Testis (tissue), 3 donors: Measurements from ENCODE around the gene KRTAP16-1. TPM values are rescaled to one million over a fixed set of nuclear protein-coding genes. Genes with fewer than 3 reads are reported as not detected.

Experiments used
- DNase-seq: peaks from one replicate; pipeline ENCODE4 v3.0.0-alpha.2; 2019
- H3K27ac ChIP-seq, 2 donors: fragments of 200-600 bp; sonication (generic); one replicate each; pipeline ENCODE4 v1.5.1; 2019
- H3K27me3 ChIP-seq: fragments of 200-600 bp; sonication (generic); one replicate; pipeline ENCODE4 v1.5.1; 2019
- H3K36me3 ChIP-seq: fragments of 200-600 bp; sonication (generic); one replicate; pipeline ENCODE4 v1.5.1; 2017; ENCODE audit warnings: low read depth; ENCODE audit errors: missing control alignments
- H3K4me1 ChIP-seq: fragments of 200-600 bp; sonication (generic); one replicate; pipeline ENCODE4 v1.5.1; 2019
- H3K4me3 ChIP-seq, 2 donors: fragments of 200-600 bp; sonication (generic); one replicate each; pipeline ENCODE4 v1.5.1; 2017 to 2019
- H3K9me3 ChIP-seq: fragments of 200-600 bp; sonication (generic); one replicate; pipeline ENCODE4 v1.5.1; 2017
- CTCF ChIP-seq, 3 experiments: fragments of 450-650 bp in 2 of 3; fragments of 200-600 bp in 1 of 3; sonication (generic) in 1 of 3; IDR thresholded peaks; one replicate each; pipeline ENCODE4 v1.5.1; 2016 to 2019; ENCODE audit warnings: antibody characterized with exemption in 3 of 3, mild to moderate bottlenecking in 2 of 3, moderate library complexity in 1 of 3
- POLR2A ChIP-seq: fragments of 450-650 bp; IDR thresholded peaks from one replicate; pipeline ENCODE4 v1.6.1; 2017; ENCODE audit warnings: antibody characterized with exemption, mild to moderate bottlenecking, moderate library complexity
- WGBS, 2 donors: methylation state at CpG; one replicate each; pipeline ENCODE4 v1.1.5; 2018; 5-methylcytosine and 5-hydroxymethylcytosine counted together
- intact Hi-C: fragments of 100-400 bp; cut with DNase I; formaldehyde crosslinking; loops from one replicate; pipeline ENCODE4 v1.15.1; 2023; ENCODE audit warnings: low total_unique reads
- polyA plus RNA-seq: library from polyadenylated mRNA; stranded (reverse); fragments of 350-450 nt; fragmentation: Illumina TruSeq; extraction: RNeasy Lipid Tissue Mini Kit (QIAGEN cat#74804); gene quantifications from one replicate; pipeline ENCODE4 v1.2.3, GENCODE V29; 2014; ENCODE audit warnings: low read depth, low replicate concordance; ENCODE audit not compliant: insufficient read depth
- small RNA-seq, 2 donors: library from RNA; depleted of rRNA; stranded (forward); fragments of <200 nt; gene quantifications; one replicate each; pipeline ENCODE3, GENCODE V24; 2016
- total RNA-seq, 2 donors: library from RNA; depleted of rRNA; stranded (reverse); fragments of >200 nt; gene quantifications; one replicate each; pipeline ENCODE4 v1.2.3, GENCODE V29; 2016

Gene KRTAP16-1
- total and polyA plus RNA-seq, 3 donors from 2014 or later, result not detected

GRCh38 chr17:41265078-41265477 lies 44.0 kb downstream of the KRTAP16-1 start, which contains the start of gene KRTAP9-6:
Gene KRTAP9-6 (plus strand): TSS chr17:41265378. CDS start chr17:41265378, 0 bp downstream.
- Histone ChIP-seq H3K27ac (no peak within 1 kb of the TSS), H3K27me3 (no peaks in the 10 kb centered on the region), H3K9me3 (no peaks in the 10 kb centered on the region), H3K4me3 (no peak within 1 kb of the TSS), H3K36me3 (no peaks in the 10 kb centered on the region), H3K4me1 (no peaks in the 10 kb centered on the region)
- TF ChIP-seq POLR2A (no peak), CTCF (IDR thresholded peaks at IDR 0.05) (no peak)
- 31 to 36% methylated on average over 2 of the region's 2 CpGs for WGBS, 2 donors
- no peak for DNase-seq
- intact Hi-C loops, result no loop called here

GRCh38 chr17:41264599-41264998 lies 44.5 kb downstream of the KRTAP16-1 start:
- DNase-seq, result no peak
- H3K36me3 ChIP-seq, result no peaks in the 10 kb centered on the region
- WGBS, 2 donors, result 73 to 84% methylated on average over 3 of the region's 3 CpGs
- no peaks in the 10 kb centered on the region for H3K27me3 ChIP-seq
- no peak overlapping the region for H3K27ac ChIP-seq
- intact Hi-C loops, result no loop called here
- no peak overlapping the region for H3K4me3 ChIP-seq
- TF ChIP-seq CTCF (IDR thresholded peaks at IDR 0.05), result no peak
- H3K4me1 ChIP-seq, result no peaks in the 10 kb centered on the region
- no peaks in the 10 kb centered on the region for H3K9me3 ChIP-seq

GRCh38 chr17:41263212-41263611 lies 45.9 kb downstream of the KRTAP16-1 start:
- H3K27ac ChIP-seq, result no peak overlapping the region
- no peaks in the 10 kb centered on the region for H3K9me3 ChIP-seq
- WGBS, 2 donors, result 66 to 82% methylated on average over 2 of the region's 2 CpGs
- no peak overlapping the region for H3K4me3 ChIP-seq
- no peak for DNase-seq
- no peaks in the 10 kb centered on the region for H3K4me1 ChIP-seq
- intact Hi-C loops, result no loop called here
- H3K36me3 ChIP-seq, result no peaks in the 10 kb centered on the region
- no peak for TF ChIP-seq CTCF (IDR thresholded peaks at IDR 0.05)
- TF ChIP-seq POLR2A, result no peak
- no peaks in the 10 kb centered on the region for H3K27me3 ChIP-seq

- Histone ChIP-seq H3K4me3 (no peak overlapping the region), H3K9me3 (no peaks in the 10 kb centered on the region), H3K36me3 (no peaks in the 10 kb centered on the region), H3K4me1 (no peaks in the 10 kb centered on the region), H3K27ac (no peak overlapping the region), H3K27me3 (no peaks in the 10 kb centered on the region)
- DNase-seq, result no peak
- TF ChIP-seq CTCF (IDR thresholded peaks at IDR 0.05) (no peak), POLR2A (no peak)
- intact Hi-C loops, result no loop called here
Observed at GRCh38 chr17:41258406-41258805, 50.7 kb downstream of the KRTAP16-1 start.

Small RNA genes within 50 kb of the gene (small RNA-seq; reads per million reads assigned to genes)
- 0 reads per million in 2 donors for gene KRTAP9-10P

Other genes starting within 250 kb of the KRTAP16-1 start
Only the 30 nearest of the 36 such genes appear.
- gene KRTAP4-16, start 207.1 kb downstream of the KRTAP16-1 start, total RNA-seq, result not detected
- gene KRTAP4-16, start 207.1 kb downstream of the KRTAP16-1 start, polyA plus RNA-seq, result not detected
- not detected for gene KRTAP4-9, start 203.9 kb downstream of the KRTAP16-1 start, total RNA-seq
- gene KRTAP4-9, start 203.9 kb downstream of the KRTAP16-1 start, polyA plus RNA-seq, result not detected
- gene KRTAP4-11, start 190.9 kb downstream of the KRTAP16-1 start, total RNA-seq, result not detected
- gene KRTAP4-11, start 190.9 kb downstream of the KRTAP16-1 start, polyA plus RNA-seq, result not detected
- gene KRTAP4-12, start 185.1 kb downstream of the KRTAP16-1 start, total RNA-seq, result not detected
- gene KRTAP4-12, start 185.1 kb downstream of the KRTAP16-1 start, polyA plus RNA-seq, result not detected
- gene KRTAP4-6, start 168.8 kb downstream of the KRTAP16-1 start, total RNA-seq, result not detected
- gene KRTAP4-6, start 168.8 kb downstream of the KRTAP16-1 start, polyA plus RNA-seq, result not detected
- not detected for gene KRTAP4-5, start 159.5 kb downstream of the KRTAP16-1 start, total RNA-seq
- not detected for gene KRTAP4-5, start 159.5 kb downstream of the KRTAP16-1 start, polyA plus RNA-seq
- not detected for gene KRTAP4-4, start 148.6 kb downstream of the KRTAP16-1 start, total RNA-seq
- gene KRTAP4-4, start 148.6 kb downstream of the KRTAP16-1 start, polyA plus RNA-seq, result not detected
- gene KRTAP4-3, start 141.1 kb downstream of the KRTAP16-1 start, total RNA-seq, result not detected
- gene KRTAP4-3, start 141.1 kb downstream of the KRTAP16-1 start, polyA plus RNA-seq, result not detected
- gene KRTAP4-2, start 131.1 kb downstream of the KRTAP16-1 start, total RNA-seq, result not detected
- not detected for gene KRTAP4-2, start 131.1 kb downstream of the KRTAP16-1 start, polyA plus RNA-seq
- not detected for gene KRTAP4-1, start 124.4 kb downstream of the KRTAP16-1 start, total RNA-seq
- gene KRTAP4-1, start 124.4 kb downstream of the KRTAP16-1 start, polyA plus RNA-seq, result not detected
- not detected for gene KRTAP9-1, start 119.4 kb downstream of the KRTAP16-1 start, total RNA-seq
- not detected for gene KRTAP9-1, start 119.4 kb downstream of the KRTAP16-1 start, polyA plus RNA-seq
- gene KRTAP9-2, start 82.7 kb downstream of the KRTAP16-1 start, total RNA-seq, result not detected
- not detected for gene KRTAP9-2, start 82.7 kb downstream of the KRTAP16-1 start, polyA plus RNA-seq
- gene KRTAP9-3, start 76.9 kb downstream of the KRTAP16-1 start, total RNA-seq, result not detected
- not detected for gene KRTAP9-3, start 76.9 kb downstream of the KRTAP16-1 start, polyA plus RNA-seq
- not detected for gene KRTAP9-8, start 71.3 kb downstream of the KRTAP16-1 start, total RNA-seq
- gene KRTAP9-8, start 71.3 kb downstream of the KRTAP16-1 start, polyA plus RNA-seq, result not detected
- gene KRTAP9-4, start 59.6 kb downstream of the KRTAP16-1 start, total RNA-seq, result not detected
- not detected for gene KRTAP9-4, start 59.6 kb downstream of the KRTAP16-1 start, polyA plus RNA-seq
- not detected for gene KRTAP9-9, start 53.9 kb downstream of the KRTAP16-1 start, total RNA-seq
- gene KRTAP9-9, start 53.9 kb downstream of the KRTAP16-1 start, polyA plus RNA-seq, result not detected
- gene KRTAP9-6, start 43.9 kb downstream of the KRTAP16-1 start, total RNA-seq, result not detected
- not detected for gene KRTAP9-6, start 43.9 kb downstream of the KRTAP16-1 start, polyA plus RNA-seq
- under 1 TPM in 1 of 2 donors, not detected in 1; 0.47 TPM for gene KRTAP9-7, start 33.6 kb downstream of the KRTAP16-1 start, total RNA-seq
- not detected for gene KRTAP9-7, start 33.6 kb downstream of the KRTAP16-1 start, polyA plus RNA-seq
- gene KRTAP29-1, start 6.5 kb downstream of the KRTAP16-1 start, total RNA-seq, result not detected
- gene KRTAP29-1, start 6.5 kb downstream of the KRTAP16-1 start, polyA plus RNA-seq, result not detected
- gene KRTAP17-1, start 6.4 kb upstream of the KRTAP16-1 start, total RNA-seq, result not detected
- gene KRTAP17-1, start 6.4 kb upstream of the KRTAP16-1 start, polyA plus RNA-seq, result not detected
- 1 to 10 TPM in 1 of 2 donors, under 1 TPM in 1; 0.50 to 3.1 TPM for gene KRT33A, start 41.5 kb upstream of the KRTAP16-1 start, total RNA-seq
- gene KRT33A, start 41.5 kb upstream of the KRTAP16-1 start, polyA plus RNA-seq, result 2.3 TPM
- under 1 TPM in 1 of 2 donors, not detected in 1; 0.25 TPM for gene KRT33B, start 60.5 kb upstream of the KRTAP16-1 start, total RNA-seq
- not detected for gene KRT33B, start 60.5 kb upstream of the KRTAP16-1 start, polyA plus RNA-seq
- under 1 TPM; 0.50 to 0.55 TPM for gene KRT34, start 73.0 kb upstream of the KRTAP16-1 start, total RNA-seq
- 1.2 TPM for gene KRT34, start 73.0 kb upstream of the KRTAP16-1 start, polyA plus RNA-seq
- gene KRT31, start 88.3 kb upstream of the KRTAP16-1 start, total RNA-seq, result under 1 TPM in 1 of 2 donors, not detected in 1; 0.74 TPM
- gene KRT31, start 88.3 kb upstream of the KRTAP16-1 start, polyA plus RNA-seq, result 0.53 TPM
- gene KRT37, start 115.3 kb upstream of the KRTAP16-1 start, total RNA-seq, result not detected
- gene KRT37, start 115.3 kb upstream of the KRTAP16-1 start, polyA plus RNA-seq, result not detected
- gene KRT38, start 131.7 kb upstream of the KRTAP16-1 start, total RNA-seq, result not detected
- not detected for gene KRT38, start 131.7 kb upstream of the KRTAP16-1 start, polyA plus RNA-seq
- under 1 TPM in 1 of 2 donors, not detected in 1; 0.19 TPM for gene KRT32, start 158.1 kb upstream of the KRTAP16-1 start, total RNA-seq
- gene KRT32, start 158.1 kb upstream of the KRTAP16-1 start, polyA plus RNA-seq, result not detected
- not detected for gene KRT35, start 171.8 kb upstream of the KRTAP16-1 start, total RNA-seq
- gene KRT35, start 171.8 kb upstream of the KRTAP16-1 start, polyA plus RNA-seq, result 0.18 TPM
- gene KRT36, start 180.6 kb upstream of the KRTAP16-1 start, total RNA-seq, result under 1 TPM; 0.24 to 0.43 TPM
- gene KRT36, start 180.6 kb upstream of the KRTAP16-1 start, polyA plus RNA-seq, result 0.24 TPM
- 1 to 10 TPM; 2.4 to 7.7 TPM for gene KRT13, start 196.3 kb upstream of the KRTAP16-1 start, total RNA-seq
- 21.4 TPM for gene KRT13, start 196.3 kb upstream of the KRTAP16-1 start, polyA plus RNA-seq